Body of pancreas (tissue), 4 donors: Measurements from ENCODE around the gene MYPOP.

Source experiments
- POLR2A ChIP-seq, 3 donors: fragments of 450-650 bp; IDR thresholded peaks; one replicate each; pipeline ENCODE4 v1.6.1; 2016; ENCODE audit warnings: antibody characterized with exemption in 3 of 3, mild to moderate bottlenecking in 2 of 3
- TF ChIP-seq, protein P1 (sequence below), 7 experiments: fragments of 450-650 bp in 4 of 7; fragments of 200-600 bp in 3 of 7; sonication (generic) in 3 of 7; IDR thresholded peaks; one replicate each; pipeline ENCODE4 v1.5.1; 2016 to 2019; ENCODE audit warnings: antibody characterized with exemption in 7 of 7

DNA sequence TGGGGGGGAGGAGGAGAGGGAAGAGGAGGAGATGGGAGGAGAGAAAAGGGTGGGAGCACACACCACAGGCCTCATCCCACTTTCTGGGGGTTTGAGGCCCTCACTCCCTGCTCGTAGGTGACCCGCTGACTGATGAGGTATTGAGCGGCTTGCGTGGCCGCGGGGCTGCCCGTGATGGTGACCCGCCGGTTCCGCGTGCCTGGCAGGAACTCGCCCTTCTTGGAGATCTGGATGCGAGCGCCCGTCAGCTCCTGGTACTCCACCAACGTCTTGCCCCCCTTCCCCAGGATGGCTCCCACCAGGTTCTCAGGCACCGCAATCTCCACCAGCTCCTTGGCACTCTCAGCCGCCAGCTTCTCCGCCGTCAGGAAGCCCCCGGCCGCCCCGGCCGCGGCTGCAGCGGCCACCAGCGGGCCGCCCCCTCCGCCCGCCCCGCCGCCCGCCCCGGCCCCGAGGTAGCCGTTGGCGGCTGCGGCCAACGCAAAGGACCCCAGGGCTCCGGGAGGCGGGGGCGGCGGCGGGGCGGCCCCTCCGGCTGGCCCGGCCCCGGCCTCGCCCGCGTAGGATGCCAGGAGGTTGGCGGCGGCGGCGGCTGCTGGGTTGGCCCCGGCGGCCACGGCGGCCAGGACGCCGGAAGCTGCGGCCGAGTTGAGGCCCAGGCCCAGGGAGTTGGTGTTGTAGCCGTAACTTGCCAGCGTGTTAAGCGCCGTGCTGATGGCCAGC, 37.5 kb upstream of the MYPOP start:
- no peak for TF ChIP-seq POLR2A (IDR thresholded peaks at IDR 0.05)
- TF ChIP-seq, protein P1, sequence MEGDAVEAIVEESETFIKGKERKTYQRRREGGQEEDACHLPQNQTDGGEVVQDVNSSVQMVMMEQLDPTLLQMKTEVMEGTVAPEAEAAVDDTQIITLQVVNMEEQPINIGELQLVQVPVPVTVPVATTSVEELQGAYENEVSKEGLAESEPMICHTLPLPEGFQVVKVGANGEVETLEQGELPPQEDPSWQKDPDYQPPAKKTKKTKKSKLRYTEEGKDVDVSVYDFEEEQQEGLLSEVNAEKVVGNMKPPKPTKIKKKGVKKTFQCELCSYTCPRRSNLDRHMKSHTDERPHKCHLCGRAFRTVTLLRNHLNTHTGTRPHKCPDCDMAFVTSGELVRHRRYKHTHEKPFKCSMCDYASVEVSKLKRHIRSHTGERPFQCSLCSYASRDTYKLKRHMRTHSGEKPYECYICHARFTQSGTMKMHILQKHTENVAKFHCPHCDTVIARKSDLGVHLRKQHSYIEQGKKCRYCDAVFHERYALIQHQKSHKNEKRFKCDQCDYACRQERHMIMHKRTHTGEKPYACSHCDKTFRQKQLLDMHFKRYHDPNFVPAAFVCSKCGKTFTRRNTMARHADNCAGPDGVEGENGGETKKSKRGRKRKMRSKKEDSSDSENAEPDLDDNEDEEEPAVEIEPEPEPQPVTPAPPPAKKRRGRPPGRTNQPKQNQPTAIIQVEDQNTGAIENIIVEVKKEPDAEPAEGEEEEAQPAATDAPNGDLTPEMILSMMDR (IDR thresholded peaks at IDR 0.05) = no peak
